Psoas muscle (tissue), 8 donors: ENCODE results near the gene MYOT. TPM values are rescaled to one million over a fixed set of nuclear protein-coding genes. Genes with fewer than 3 reads are reported as not detected.

Experiments
- ATAC-seq, 4 donors: fragments of 200-7000 bp; cut with Tn5 transposase; one replicate each; pipeline ENCODE4 v1.9.1; 2020; ENCODE audit warnings: moderate library complexity in 3 of 4, mild to moderate bottlenecking in 2 of 4
- DNase-seq, 2 donors: peaks; one replicate each; pipeline ENCODE4 v3.0.0-alpha.2; 2020
- H3K27ac ChIP-seq: fragments of 200-600 bp; one replicate; pipeline ENCODE4 v1.8.0; 2022
- H3K27me3 ChIP-seq, 3 donors: fragments of 200-600 bp in 1 of 3; one replicate each; pipeline versions ENCODE4 v1.6.1 to v1.8.0; 2013 to 2022; ENCODE audit warnings: low read length in 2 of 3, mild to moderate bottlenecking in 2 of 3, moderate library complexity in 1 of 3; ENCODE audit not compliant: insufficient read depth in 3 of 3
- H3K36me3 ChIP-seq, 2 donors: fragments of 200-600 bp in 1 of 2; one replicate each; pipeline versions ENCODE4 v1.6.1 to v1.8.0; 2013 to 2022; ENCODE audit warnings: low read depth in 1 of 2, mild to moderate bottlenecking in 1 of 2, moderate library complexity in 1 of 2; ENCODE audit not compliant: insufficient read depth in 1 of 2
- H3K4me1 ChIP-seq: fragments of 200-600 bp; one replicate; pipeline ENCODE4 v1.8.0; 2022
- H3K4me3 ChIP-seq: fragments of 200-600 bp; one replicate; pipeline ENCODE4 v1.8.0; 2022; ENCODE audit warnings: mild to moderate bottlenecking
- H3K9me3 ChIP-seq: fragments of 200-600 bp; one replicate; pipeline ENCODE4 v1.8.0; 2022
- WGBS, 3 donors: extraction: QIAGEN DNeasy Blood & Tissue Kit; methylation state at CpG; one replicate each; pipeline versions ENCODE4 v1.1.6 to v1.1.7; 2013; 5-methylcytosine and 5-hydroxymethylcytosine counted together
- intact Hi-C, 2 donors: fragments of 100-400 bp; cut with DNase I; formaldehyde crosslinking; loops; one replicate each; pipeline versions ENCODE4 v1.11.0 to v1.14.2; 2022
- polyA plus RNA-seq, 3 donors: library from polyadenylated mRNA; stranded (reverse); fragments of 200-250 nt; gene quantifications; one replicate each; pipeline ENCODE4 v1.2.3, GENCODE V29; 2013
- total RNA-seq, 4 donors: library from RNA; stranded (reverse); fragmentation: NEBNext Ultra II Directional in 2 of 4; extraction: Animal tissue kit (Norgen Biotek cat#: 25700) in 2 of 4; gene quantifications; one replicate each; pipeline versions ENCODE4 v1.2.1 to v1.2.4, GENCODE V29; 2021 to 2023
- TF ChIP-seq, protein P1 (sequence below): fragments of 200-600 bp; IDR thresholded peaks from one replicate; pipeline ENCODE4 v1.8.0; 2022; ENCODE audit warnings: antibody characterized with exemption
- donor health status: healthy with polysubstance abuse.
- donor health status: DM: no; HTN: no; CAD: no; lungs with moderate emphysema.
- donor health status: Bipolar disorder and iron deficiency.
- donor health status: healthy.
- donor health status: DM: yes; HTN: yes; CAD: no.
- donor health status: DM: no; HTN: no; CAD: no.
- donor health status: DM: no; HTN: no; CAD: no.
- donor health status: DM: yes; HTN: yes; CAD: no.

The MYOT gene
- total and polyA plus RNA-seq, 7 donors, result 94.2 to 1,288 (median 775) TPM

DNA sequence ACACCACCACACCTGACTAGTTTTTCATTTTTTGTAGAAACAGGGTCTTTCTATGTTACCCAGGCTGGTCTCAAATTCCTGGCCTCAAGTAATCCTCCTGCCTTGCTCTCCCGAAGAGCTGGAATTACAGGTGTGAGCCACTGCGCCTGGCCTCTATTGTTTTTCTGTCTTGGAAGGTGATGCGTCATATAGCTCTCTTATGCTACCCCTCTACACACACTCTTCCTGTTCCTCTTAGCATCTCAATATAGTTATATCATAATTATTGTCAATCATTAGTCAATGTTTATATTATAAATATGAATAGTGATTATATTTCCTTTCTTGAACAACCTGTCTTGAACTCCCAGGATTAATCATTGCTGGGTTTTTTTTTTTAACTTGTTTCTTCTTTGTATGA, 28.9 kb downstream of the MYOT start:
- H3K9me3 ChIP-seq, result no peaks in the 10 kb centered on the region
- no peak for DNase-seq
- intact Hi-C loops, result loop anchor here in 1 of 2 donors (10.0 kb wide), 2 partner anchors 58 to 112 kb away; no protein-coding TSS in a partner anchor
- H3K4me1 ChIP-seq, result peaks cover 11% of the 10 kb centered on the region
- no peaks in the 10 kb centered on the region for H3K36me3 ChIP-seq
- no peaks in the 10 kb centered on the region for H3K27me3 ChIP-seq
- TF ChIP-seq, protein P1, sequence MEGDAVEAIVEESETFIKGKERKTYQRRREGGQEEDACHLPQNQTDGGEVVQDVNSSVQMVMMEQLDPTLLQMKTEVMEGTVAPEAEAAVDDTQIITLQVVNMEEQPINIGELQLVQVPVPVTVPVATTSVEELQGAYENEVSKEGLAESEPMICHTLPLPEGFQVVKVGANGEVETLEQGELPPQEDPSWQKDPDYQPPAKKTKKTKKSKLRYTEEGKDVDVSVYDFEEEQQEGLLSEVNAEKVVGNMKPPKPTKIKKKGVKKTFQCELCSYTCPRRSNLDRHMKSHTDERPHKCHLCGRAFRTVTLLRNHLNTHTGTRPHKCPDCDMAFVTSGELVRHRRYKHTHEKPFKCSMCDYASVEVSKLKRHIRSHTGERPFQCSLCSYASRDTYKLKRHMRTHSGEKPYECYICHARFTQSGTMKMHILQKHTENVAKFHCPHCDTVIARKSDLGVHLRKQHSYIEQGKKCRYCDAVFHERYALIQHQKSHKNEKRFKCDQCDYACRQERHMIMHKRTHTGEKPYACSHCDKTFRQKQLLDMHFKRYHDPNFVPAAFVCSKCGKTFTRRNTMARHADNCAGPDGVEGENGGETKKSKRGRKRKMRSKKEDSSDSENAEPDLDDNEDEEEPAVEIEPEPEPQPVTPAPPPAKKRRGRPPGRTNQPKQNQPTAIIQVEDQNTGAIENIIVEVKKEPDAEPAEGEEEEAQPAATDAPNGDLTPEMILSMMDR, result no peak
- no peak for ATAC-seq
- WGBS, 3 donors, result 82 to 90% (median 85%) methylated on average over 3 of the region's 3 CpGs
- no peak overlapping the region for H3K4me3 ChIP-seq
- no peak overlapping the region for H3K27ac ChIP-seq

DNA sequence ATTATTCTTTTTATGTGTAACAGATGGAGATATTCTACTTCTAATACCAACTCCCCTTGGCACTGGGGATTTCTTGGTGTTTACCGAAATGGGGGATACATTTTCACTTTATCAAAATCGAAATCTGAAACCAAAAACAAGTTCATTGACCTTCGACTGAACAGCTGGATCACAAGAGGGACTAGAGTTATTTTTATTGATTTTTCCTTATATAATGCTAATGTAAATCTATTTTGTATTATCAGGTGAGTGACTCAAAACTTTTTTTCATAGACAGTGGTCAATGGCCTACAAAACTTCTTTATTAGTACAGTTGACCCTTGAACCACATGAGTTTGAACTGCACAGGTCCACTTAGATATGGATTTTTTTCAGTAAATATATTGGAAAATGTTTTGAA, 31.8 kb downstream of the MYOT start:
- Histone ChIP-seq H3K27ac (no peak overlapping the region), H3K27me3 (no peaks in the 10 kb centered on the region), H3K9me3 (no peaks in the 10 kb centered on the region), H3K4me3 (no peak overlapping the region), H3K4me1 (no peaks in the 10 kb centered on the region), H3K36me3 (no peaks in the 10 kb centered on the region)
- intact Hi-C loops, result loop anchor here in 1 of 2 donors (10.0 kb wide), 2 partner anchors 55 to 115 kb away; no protein-coding TSS in a partner anchor
- no peak for DNase-seq
- 78 to 81% (median 78%) methylated on average over 3 of the region's 3 CpGs for WGBS, 3 donors
- TF ChIP-seq, protein P1, result no peak
- no peak for ATAC-seq

DNA sequence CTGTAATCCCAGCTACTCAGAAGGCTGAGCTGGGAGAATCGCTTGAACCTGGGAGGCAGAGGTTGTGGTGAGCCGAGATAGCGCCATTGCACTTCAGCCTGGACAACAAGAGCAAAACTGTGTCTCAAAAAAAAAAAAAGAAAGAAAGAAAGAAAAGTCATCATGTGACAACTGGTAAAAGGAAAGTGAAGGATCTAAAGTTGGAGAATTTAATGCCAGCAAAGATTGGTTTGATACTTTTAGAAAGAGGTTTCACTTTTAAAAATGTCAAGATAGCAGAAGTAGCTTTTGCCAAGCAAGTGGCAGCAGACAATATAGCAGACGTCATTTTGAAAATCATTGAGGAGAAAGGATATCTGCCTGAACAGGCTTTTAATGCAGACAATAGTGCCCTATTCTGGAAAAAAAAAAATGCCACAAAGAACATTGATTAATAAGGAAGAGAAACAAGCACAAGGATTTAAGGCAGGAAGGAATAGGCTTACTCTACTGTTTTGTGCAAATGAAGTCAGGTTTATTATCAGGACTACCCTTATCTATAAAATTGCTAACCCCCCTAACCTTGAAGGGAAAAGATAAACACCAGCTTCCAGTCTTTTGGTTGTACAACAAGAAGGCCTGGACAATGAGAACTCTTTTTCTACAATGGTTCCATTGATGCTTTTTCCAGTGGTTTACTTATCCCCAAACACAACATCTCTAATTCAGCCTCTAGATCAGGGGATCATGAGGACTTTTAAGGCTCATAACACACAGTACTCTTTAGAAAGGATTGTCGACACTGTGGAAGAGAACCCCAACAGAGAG, 33.6 kb downstream of the MYOT start:
- no peaks in the 10 kb centered on the region for H3K27me3 ChIP-seq
- TF ChIP-seq, protein P1, result no peak
- ATAC-seq (no peak), DNase-seq (no peak)
- H3K9me3 ChIP-seq, result no peaks in the 10 kb centered on the region
- 77 to 80% (median 79%) methylated on average over 5 of the region's 5 CpGs for WGBS, 3 donors
- H3K4me3 ChIP-seq, result no peak overlapping the region
- no peaks in the 10 kb centered on the region for H3K36me3 ChIP-seq
- no peaks in the 10 kb centered on the region for H3K4me1 ChIP-seq
- intact Hi-C loops, result no loop called here
- H3K27ac ChIP-seq, result no peak overlapping the region

- H3K27ac ChIP-seq, result no peak overlapping the region
- no peak overlapping the region for H3K4me3 ChIP-seq
- ATAC-seq, result peak in 1 of 4 donors; percentile 26
- no peaks in the 10 kb centered on the region for H3K9me3 ChIP-seq
- no peaks in the 10 kb centered on the region for H3K27me3 ChIP-seq
- H3K4me1 ChIP-seq, result no peaks in the 10 kb centered on the region
- WGBS, 3 donors, result 97 to 100% (median 98%) methylated on average over 1 of the region's 1 CpG
- no peaks in the 10 kb centered on the region for H3K36me3 ChIP-seq
- intact Hi-C loops, result no loop called here
- no peak for DNase-seq
- TF ChIP-seq, protein P1, result no peak
Observed at GRCh38 chr5:137902408-137903133, 34.9 kb downstream of the MYOT start.
